Measurements from ENCODE around the gene GCG.
A peak's percentile ranks its signal among the peaks of the same experiment; 100 is the strongest.

GCG gene

DNA sequence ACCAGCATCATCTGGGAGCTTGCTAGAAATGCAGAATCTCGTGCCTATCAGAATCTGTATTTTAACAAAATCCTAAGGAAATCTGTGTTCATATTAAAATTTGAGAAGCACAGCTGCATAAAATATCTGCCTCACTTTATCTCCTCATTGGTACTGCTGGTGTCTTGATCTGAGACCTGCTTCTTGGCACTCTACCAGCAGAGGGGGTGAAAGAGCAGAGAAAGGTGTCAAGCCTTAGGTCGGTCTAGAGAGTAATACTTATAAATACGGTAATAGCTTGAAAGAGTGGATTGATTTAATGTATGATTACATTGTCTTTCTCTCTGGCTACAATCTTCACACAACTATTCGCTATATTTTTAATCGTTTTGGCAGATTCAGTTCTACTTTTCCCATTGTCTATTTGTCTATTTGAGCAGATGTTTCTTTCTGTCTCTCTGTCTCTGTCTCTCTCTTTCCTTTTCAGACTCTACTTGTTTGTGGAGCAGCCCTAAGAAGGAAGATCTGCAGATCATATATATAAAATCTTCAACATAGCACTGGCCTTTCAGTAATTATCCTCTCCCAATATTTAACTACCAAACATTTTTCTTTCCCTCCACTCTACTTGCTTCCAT is 1.7 kb upstream of the GCG start:
- no peaks in the 10 kb centered on the region for H3K4me1 ChIP-seq (ENCODE audit: control insufficient read depth, insufficient read depth, low read length)
- TF ChIP-seq KLF10 (tag by site-specific recombination; IDR thresholded peaks at IDR 0.05) (no peak), CTCF (tag by site-specific recombination; IDR thresholded peaks at IDR 0.05) (peak; percentile 30; the same call in 1 of the 2 replicates), PRDM1 (tag by site-specific recombination; IDR thresholded peaks at IDR 0.05) (0 out of 2 replicates have a peak, but pooled peaks have one; percentile 10), ZNF654 (tag by site-specific recombination; IDR thresholded peaks at IDR 0.05; ENCODE audit: low read depth) (peak; percentile 52)
- H3K4me3 ChIP-seq (ENCODE audit: low read depth, low read length), result no peak overlapping the region
- POLR2A ChIA-PET, result no interaction called here
- no peaks in the 10 kb centered on the region for H3K36me3 ChIP-seq (ENCODE audit: control insufficient read depth in 2 of 2, insufficient read depth in 1 of 2, low read length in 2 of 2)
- H3K9me3 ChIP-seq (ENCODE audit: control insufficient read depth, insufficient read depth, low read depth, low read length), result no peaks in the 10 kb centered on the region
- CTCF ChIA-PET, result interaction anchor here (0.6 to 7.3 kb wide), 23 partner anchors 9 to 527 kb away, joined by 3 to 112 read pairs (median 4); no protein-coding TSS in a partner anchor
- H3K27ac ChIP-seq (ENCODE audit: extremely low read depth, low read depth, low read length), result no peak overlapping the region

DNA sequence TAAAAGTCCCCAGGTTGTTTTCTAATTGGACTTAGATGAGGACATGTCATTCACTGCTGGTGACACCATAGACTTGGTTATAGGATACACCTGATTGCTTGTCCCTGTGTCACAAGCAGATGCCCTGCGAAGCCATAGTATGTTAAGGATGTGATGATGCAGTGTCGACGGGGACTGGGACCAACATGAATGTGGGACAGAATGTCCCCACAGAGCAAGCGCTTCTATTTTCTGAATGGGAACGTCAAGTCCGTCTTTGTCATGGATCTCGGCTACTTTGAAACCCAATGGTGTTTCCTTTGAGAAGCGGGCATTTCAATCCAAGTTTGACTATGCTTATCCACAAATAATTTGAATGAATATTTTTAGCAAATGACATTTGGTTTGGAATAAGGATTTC is 2.1 kb downstream of the GCG start:
- no peak for TF ChIP-seq ZNF76 (tag by site-specific recombination; IDR thresholded peaks at IDR 0.05; ENCODE audit: borderline replicate concordance, low read depth)
- TF ChIP-seq MZF1 (tag by site-specific recombination; IDR thresholded peaks at IDR 0.05; ENCODE audit: borderline replicate concordance), result no peak
- TF ChIP-seq ZNF529 (tag by site-specific recombination; IDR thresholded peaks at IDR 0.05; ENCODE audit: insufficient replicate concordance), result no peak
- TF ChIP-seq ZNF366 (tag by site-specific recombination; conservative IDR thresholded peaks at IDR 0.05), result no peak
- no peak for TF ChIP-seq ZNF37A (tag by site-specific recombination; IDR thresholded peaks at IDR 0.05)
- TF ChIP-seq ZNF169 (tag by site-specific recombination; IDR thresholded peaks at IDR 0.05), result no peak
- no peak for TF ChIP-seq ZNF223 (tag by site-specific recombination; IDR thresholded peaks at IDR 0.05)
- no peak for TF ChIP-seq KLF9 (tag by site-specific recombination; IDR thresholded peaks at IDR 0.05; ENCODE audit: low read depth)
- TF ChIP-seq REPIN1 (tag by site-specific recombination; IDR thresholded peaks at IDR 0.05; ENCODE audit: low read depth), result no peak
- no peak overlapping the region for H3K4me3 ChIP-seq (ENCODE audit: low read depth, low read length)
- H3K36me3 ChIP-seq (ENCODE audit: control insufficient read depth in 2 of 2, insufficient read depth in 1 of 2, low read length in 2 of 2), result no peaks in the 10 kb centered on the region
- H3K4me1 ChIP-seq (ENCODE audit: control insufficient read depth, insufficient read depth, low read length), result no peaks in the 10 kb centered on the region
- no peak overlapping the region for H3K27ac ChIP-seq (ENCODE audit: extremely low read depth, low read depth, low read length)
- CTCF ChIA-PET, result interaction anchor here (7.3 kb wide), 1 partner anchor 147 kb away, joined by 112 read pairs; no protein-coding TSS in a partner anchor
- no peaks in the 10 kb centered on the region for H3K9me3 ChIP-seq (ENCODE audit: control insufficient read depth, insufficient read depth, low read depth, low read length)
- POLR2A ChIA-PET, result no interaction called here

DNA sequence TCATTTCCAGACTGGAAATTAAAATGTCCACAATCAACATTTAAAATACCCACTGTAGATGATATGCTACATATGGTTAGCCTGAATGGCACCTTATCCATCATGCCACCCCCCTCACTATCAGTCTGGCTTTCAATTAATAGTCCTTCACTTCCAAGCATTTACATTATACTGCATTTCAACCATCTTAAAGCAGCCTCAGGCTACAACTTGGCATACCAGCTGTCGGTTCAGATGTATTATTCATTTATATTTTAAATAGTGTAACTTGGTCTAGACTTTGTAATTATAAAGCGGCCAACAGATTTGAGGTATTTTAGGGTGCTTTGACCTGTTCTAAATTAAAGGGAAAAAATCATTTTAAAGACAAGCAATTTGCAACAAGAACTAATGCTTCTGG is 2.6 kb downstream of the GCG start:
- H3K4me1 ChIP-seq (ENCODE audit: control insufficient read depth, insufficient read depth, low read length), result no peaks in the 10 kb centered on the region
- no peaks in the 10 kb centered on the region for H3K9me3 ChIP-seq (ENCODE audit: control insufficient read depth, insufficient read depth, low read depth, low read length)
- no peaks in the 10 kb centered on the region for H3K36me3 ChIP-seq (ENCODE audit: control insufficient read depth in 2 of 2, insufficient read depth in 1 of 2, low read length in 2 of 2)
- ChIA-PET POLR2A (no interaction called here), CTCF (interaction anchor here (1.3 kb wide), 1 partner anchor 152 kb away, joined by 5 read pairs; no protein-coding TSS in a partner anchor)
- H3K27ac ChIP-seq (ENCODE audit: extremely low read depth, low read depth, low read length), result no peak overlapping the region
- no peak overlapping the region for H3K4me3 ChIP-seq (ENCODE audit: low read depth, low read length)
- TF ChIP-seq ZNF654 (tag by site-specific recombination; IDR thresholded peaks at IDR 0.05; ENCODE audit: low read depth), result no peak
- TF ChIP-seq SP7 (tag by site-specific recombination; IDR thresholded peaks at IDR 0.05), result no peak
- no peak for TF ChIP-seq CTCF (tag by site-specific recombination; IDR thresholded peaks at IDR 0.05)
- TF ChIP-seq ZNF18 (tag by site-specific recombination; IDR thresholded peaks at IDR 0.05), result no peak
- TF ChIP-seq ZNF785 (tag by site-specific recombination; IDR thresholded peaks at IDR 0.05), result no peak
- TF ChIP-seq ZNF202 (tag by site-specific recombination; IDR thresholded peaks at IDR 0.05; ENCODE audit: borderline replicate concordance), result no peak
- no peak for TF ChIP-seq ZNF624 (tag by site-specific recombination; IDR thresholded peaks at IDR 0.05)
- TF ChIP-seq ZNF558 (tag by site-specific recombination; IDR thresholded peaks at IDR 0.05), result no peak
- no peak for TF ChIP-seq WT1 (tag by site-specific recombination; IDR thresholded peaks at IDR 0.05)
- TF ChIP-seq ZNF302 (tag by site-specific recombination; IDR thresholded peaks at IDR 0.05; ENCODE audit: low read depth), result no peak
- TF ChIP-seq SP3 (tag by site-specific recombination; IDR thresholded peaks at IDR 0.05), result no peak
- TF ChIP-seq, protein P1, sequence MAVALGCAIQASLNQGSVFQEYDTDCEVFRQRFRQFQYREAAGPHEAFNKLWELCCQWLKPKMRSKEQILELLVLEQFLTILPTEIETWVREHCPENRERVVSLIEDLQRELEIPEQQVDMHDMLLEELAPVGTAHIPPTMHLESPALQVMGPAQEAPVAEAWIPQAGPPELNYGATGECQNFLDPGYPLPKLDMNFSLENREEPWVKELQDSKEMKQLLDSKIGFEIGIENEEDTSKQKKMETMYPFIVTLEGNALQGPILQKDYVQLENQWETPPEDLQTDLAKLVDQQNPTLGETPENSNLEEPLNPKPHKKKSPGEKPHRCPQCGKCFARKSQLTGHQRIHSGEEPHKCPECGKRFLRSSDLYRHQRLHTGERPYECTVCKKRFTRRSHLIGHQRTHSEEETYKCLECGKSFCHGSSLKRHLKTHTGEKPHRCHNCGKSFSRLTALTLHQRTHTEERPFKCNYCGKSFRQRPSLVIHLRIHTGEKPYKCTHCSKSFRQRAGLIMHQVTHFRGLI (tag by site-specific recombination; IDR thresholded peaks at IDR 0.05), result no peak
- no peak for TF ChIP-seq KLF9 (tag by site-specific recombination; IDR thresholded peaks at IDR 0.05; ENCODE audit: low read depth)
- no peak for TF ChIP-seq SP2 (tag by site-specific recombination; IDR thresholded peaks at IDR 0.05)
- no peak for TF ChIP-seq ZNF555 (tag by site-specific recombination; conservative IDR thresholded peaks at IDR 0.05)
